ENCODE results near the gene TRIM47.

GRCh38 chr17:75828741-75829140 lies 49.6 kb downstream of the TRIM47 start:
- no peak for TF ChIP-seq POLR2A (IDR thresholded peaks at IDR 0.05)
- TF ChIP-seq CTCF (IDR thresholded peaks at IDR 0.05): no peak
- TF ChIP-seq POLR2AphosphoS5 (IDR thresholded peaks at IDR 0.05): no peak
- no peak for TF ChIP-seq EP300 (IDR thresholded peaks at IDR 0.05)

Data from stomach (tissue), 4 donors.